ENCODE data around the gene SNTG2.

- no peak for TF ChIP-seq POLR2AphosphoS5 (IDR thresholded peaks at IDR 0.05; ENCODE audit: borderline replicate concordance, low read depth, low read length)
- no peak for TF ChIP-seq FOXP2 (optimal IDR thresholded peaks at IDR 0.05; ENCODE audit: control extremely low read depth, extremely low read length, insufficient read depth)
- TF ChIP-seq EZH2 (IDR thresholded peaks at IDR 0.05) = no peak
Observed at GRCh38 chr2:1045109-1045508, 94.5 kb downstream of the SNTG2 start.
